ENCODE results near the gene RBM8A. TPM values are rescaled to one million over a fixed set of nuclear protein-coding genes. Genes with fewer than 3 reads are reported as not detected.

Gene RBM8A
- total RNA-seq, 1 experiment from 2014 or later = 335 TPM

GRCh38 chr1:145884675-145885074 lies 42.6 kb downstream of the RBM8A start:
- no peak for DNase-seq (ENCODE audit: low spot score)

- no peak for DNase-seq (ENCODE audit: low spot score)
Measured at GRCh38 chr1:145879775-145880174, 47.5 kb downstream of the RBM8A start.

DNA sequence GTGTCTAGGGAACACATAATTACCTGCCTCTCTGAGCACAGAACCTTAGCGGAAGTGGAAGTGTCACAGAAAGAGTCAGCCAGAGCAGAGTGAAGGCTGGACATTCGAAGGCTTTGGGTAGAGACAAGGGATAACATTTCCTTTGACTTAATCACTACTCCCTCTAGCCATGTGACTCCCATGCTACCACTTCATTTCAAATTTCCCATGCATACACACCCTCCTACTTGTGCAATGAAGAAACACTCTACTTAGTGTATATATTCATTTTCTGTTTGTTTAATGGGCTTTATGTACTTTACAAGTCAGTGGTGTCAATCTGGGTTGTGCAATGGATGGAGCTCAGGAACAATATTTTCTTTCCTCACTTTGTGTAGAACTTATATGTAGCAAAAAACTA lies 48.6 kb downstream of the RBM8A start:
- no peak for DNase-seq (ENCODE audit: low spot score)

DNA sequence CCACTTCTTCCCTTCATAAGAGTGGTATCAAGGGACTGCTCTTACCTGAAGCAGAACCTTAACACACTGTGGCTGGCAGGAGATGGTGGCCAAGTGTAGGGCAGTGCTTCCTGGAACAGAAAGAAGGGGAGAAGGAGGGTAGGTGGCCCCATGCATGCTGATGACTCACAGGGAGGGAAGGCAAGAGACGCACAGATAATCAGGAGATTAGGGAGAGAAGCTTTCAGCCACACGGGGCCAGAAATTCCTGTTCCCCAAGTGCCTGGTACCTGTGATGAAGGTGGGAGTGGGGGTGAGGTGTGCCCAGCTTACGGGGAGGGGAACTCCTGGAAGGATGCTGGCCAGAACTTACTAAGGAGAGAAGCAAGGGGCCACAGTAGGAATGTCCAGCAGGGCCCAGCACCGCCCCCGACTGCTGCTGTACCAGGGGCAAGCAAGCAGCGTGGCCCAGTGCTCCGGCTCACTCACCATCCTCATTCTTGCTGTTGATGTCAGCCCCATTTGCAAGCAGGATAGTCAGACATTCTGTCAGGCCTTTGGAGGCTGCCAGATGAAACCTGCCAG lies 49.3 kb downstream of the RBM8A start:
- DNase-seq (ENCODE audit: low spot score) = no peak

DNA sequence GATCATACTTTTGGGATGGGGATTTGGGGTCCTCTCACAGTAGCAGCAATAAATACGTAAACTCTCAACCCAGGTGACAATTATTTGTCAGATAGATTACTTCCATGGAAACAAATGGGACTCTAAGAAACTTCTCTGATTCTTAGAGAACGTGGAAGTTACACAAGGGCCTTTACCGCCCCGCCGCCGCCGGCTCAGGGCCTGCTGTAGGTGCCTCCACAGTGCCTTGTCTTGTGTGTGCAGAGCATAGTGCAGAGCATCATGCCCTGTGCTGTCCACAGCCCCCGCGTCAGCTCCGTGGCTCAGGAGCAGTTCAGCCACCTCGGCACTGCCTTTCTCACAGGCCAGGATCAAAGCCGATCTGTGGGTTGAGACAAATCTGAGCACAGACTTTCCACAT lies 52.6 kb downstream of the RBM8A start:
- no peak for DNase-seq (ENCODE audit: low spot score)

DNA sequence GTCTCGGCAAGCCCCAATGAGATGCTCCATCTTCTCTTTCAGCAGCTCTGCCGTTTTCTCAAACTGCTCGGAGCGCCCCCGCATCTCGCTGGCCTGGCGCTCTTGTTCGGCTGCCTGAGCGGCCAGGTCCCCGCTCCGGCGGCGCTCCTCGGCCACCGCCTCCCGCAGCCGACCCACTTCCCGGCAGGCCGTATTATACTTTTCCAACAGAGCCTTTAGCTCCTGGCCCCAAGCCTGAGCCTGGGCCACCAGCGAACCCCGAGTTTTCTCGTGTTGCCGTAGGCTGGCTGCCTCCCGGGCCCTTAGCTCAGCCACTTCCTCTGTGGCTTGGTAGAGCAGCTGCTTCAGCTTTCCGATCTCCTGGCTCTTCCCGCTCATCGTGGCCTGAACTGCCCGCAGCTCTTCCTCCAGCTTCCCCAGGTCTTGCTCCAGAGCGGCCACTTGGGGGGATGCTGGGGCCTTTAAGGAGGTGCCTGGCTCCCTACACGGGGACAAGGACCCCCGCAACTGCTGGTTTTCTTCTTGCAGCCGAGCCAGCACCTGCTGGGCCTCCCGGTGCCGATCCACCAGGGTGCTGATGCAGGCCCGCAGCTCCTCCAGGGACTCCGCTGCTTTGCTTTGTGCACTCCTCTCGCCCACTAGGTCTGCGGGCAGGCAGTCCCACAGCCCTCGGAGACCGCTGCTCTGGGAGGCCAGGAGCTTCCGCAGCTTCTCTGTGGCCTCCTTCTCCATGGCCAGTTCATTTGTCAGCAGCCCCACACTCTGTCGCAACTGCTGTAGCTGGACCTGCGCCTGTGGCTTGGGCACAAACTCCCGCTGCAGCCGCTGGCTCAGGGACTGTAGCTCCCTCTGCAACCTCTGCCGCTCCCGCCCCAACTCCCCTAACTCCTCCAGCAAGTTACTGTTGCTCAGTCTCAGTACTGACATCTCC lies 55.0 kb downstream of the RBM8A start:
- DNase-seq (ENCODE audit: low spot score) = no peak

Other genes with a start within 250 kb of the RBM8A start
- not detected in 2 replicates for gene PDZK1, start 220.1 kb downstream of the RBM8A start, total RNA-seq (2014; rRNA removed; shearing (Covaris generic))
- gene CD160, start 208.0 kb downstream of the RBM8A start, total RNA-seq (2014; rRNA removed; shearing (Covaris generic)) = not detected in 2 replicates
- 6.3 and 6.6 TPM in 2 replicates for gene RNF115, start 103.4 kb downstream of the RBM8A start, total RNA-seq (2014; rRNA removed; shearing (Covaris generic))
- 30.1 and 34.9 TPM in 2 replicates for gene POLR3C, start 103.3 kb downstream of the RBM8A start, total RNA-seq (2014; rRNA removed; shearing (Covaris generic))
- 10.1 and 10.3 TPM in 2 replicates for gene NUDT17, start 81.9 kb downstream of the RBM8A start, total RNA-seq (2014; rRNA removed; shearing (Covaris generic))
- 10.2 and 12.8 TPM in 2 replicates for gene PIAS3, start 68.4 kb downstream of the RBM8A start, total RNA-seq (2014; rRNA removed; shearing (Covaris generic))
- not detected in 2 replicates for gene ANKRD35, start 41.6 kb downstream of the RBM8A start, total RNA-seq (2014; rRNA removed; shearing (Covaris generic))
- 0.08 and 0.27 TPM in 2 replicates for gene ITGA10, start 17.4 kb downstream of the RBM8A start, total RNA-seq (2014; rRNA removed; shearing (Covaris generic))
- gene PEX11B, start 8.8 kb downstream of the RBM8A start, total RNA-seq (2014; rRNA removed; shearing (Covaris generic)) = 24.4 and 37.4 TPM in 2 replicates
- gene LIX1L, start 30.5 kb upstream of the RBM8A start, total RNA-seq (2014; rRNA removed; shearing (Covaris generic)) = 15.1 and 18.7 TPM in 2 replicates
- gene ANKRD34A, start 37.1 kb upstream of the RBM8A start, total RNA-seq (2014; rRNA removed; shearing (Covaris generic)) = 0.54 and 0.70 TPM in 2 replicates
- gene POLR3GL, start 37.2 kb upstream of the RBM8A start, total RNA-seq (2014; rRNA removed; shearing (Covaris generic)) = 16.9 and 21.2 TPM in 2 replicates
- gene TXNIP, start 69.1 kb upstream of the RBM8A start, total RNA-seq (2014; rRNA removed; shearing (Covaris generic)) = 101 and 102 TPM in 2 replicates
- not detected in 2 replicates for gene HJV, start 94.3 kb upstream of the RBM8A start, total RNA-seq (2014; rRNA removed; shearing (Covaris generic))
- gene NBPF10, start 217.3 kb upstream of the RBM8A start, total RNA-seq (2014; rRNA removed; shearing (Covaris generic)) = 0.35 and 0.54 TPM in 2 replicates

Data from H4 (cell line).